ENCODE measurements around the gene CTNNA1. TPM values are rescaled to one million over a fixed set of nuclear protein-coding genes. Genes with fewer than 3 reads are reported as not detected.

CTNNA1 gene
- total and polyA plus RNA-seq, 2 experiments from 2014 or later, result 171 to 260 TPM

GRCh38 chr5:138934971-138935370, 181.7 kb downstream of the CTNNA1 start:
- peaks cover 34% of the 10 kb centered on the region for H3K36me3 ChIP-seq
- no peak for TF ChIP-seq CTCF (IDR thresholded peaks at IDR 0.05; ENCODE audit: low read depth, low read length)
- DNase-seq (ENCODE audit: low read depth in 1 of 2, low spot score in 1 of 2), result no peak

DNA sequence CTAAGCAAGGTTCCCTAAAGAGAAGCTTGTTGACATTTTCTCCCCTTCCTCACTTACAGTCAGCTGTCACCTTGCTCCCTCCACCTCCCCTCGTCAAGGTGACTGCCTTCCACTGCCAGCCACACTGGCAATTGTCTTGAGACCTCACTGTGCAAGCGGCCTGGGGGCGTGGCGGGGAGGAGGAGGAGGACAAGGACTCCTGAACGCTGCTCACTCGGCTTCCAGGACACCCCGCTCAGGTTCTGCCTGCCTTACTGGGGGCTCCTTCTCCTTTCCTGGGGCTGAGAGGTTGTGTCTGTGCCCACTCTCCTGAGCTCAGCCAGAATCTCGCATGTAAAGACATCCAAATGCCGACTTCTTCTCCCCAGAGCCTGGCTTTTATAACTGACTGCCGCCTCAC, 182.2 kb downstream of the CTNNA1 start:
- Histone ChIP-seq H3K4me3 (no peak overlapping the region), H3K4me1 (ENCODE audit: low read depth) (no peaks in the 10 kb centered on the region), H3K27me3 (no peaks in the 10 kb centered on the region), H3K36me3 (peaks cover 30% of the 10 kb centered on the region), H3K27ac (no peak overlapping the region), H3K9me3 (ENCODE audit: low read depth) (no peaks in the 10 kb centered on the region)
- TF ChIP-seq CTCF (IDR thresholded peaks at IDR 0.05; ENCODE audit: low read depth, low read length), result no peak
- DNase-seq (ENCODE audit: low read depth in 1 of 2, low spot score in 1 of 2), result no peak

More at GRCh38 chr5:138934971-138935370, 181.7 kb downstream of the CTNNA1 start:
- Histone ChIP-seq H3K4me1 (ENCODE audit: low read depth) (no peaks in the 10 kb centered on the region), H3K4me3 (no peak overlapping the region), H3K27me3 (no peaks in the 10 kb centered on the region), H3K9me3 (ENCODE audit: low read depth) (no peaks in the 10 kb centered on the region), H3K27ac (no peak overlapping the region)

- Histone ChIP-seq H3K4me3 (no peak overlapping the region), H3K27ac (peak overlapping the region; percentile 27), H3K27me3 (no peaks in the 10 kb centered on the region), H3K9me3 (ENCODE audit: low read depth) (no peaks in the 10 kb centered on the region), H3K36me3 (peaks cover 21% of the 10 kb centered on the region), H3K4me1 (ENCODE audit: low read depth) (no peaks in the 10 kb centered on the region)
- DNase-seq (ENCODE audit: low read depth in 1 of 2, low spot score in 1 of 2), result no peak
- no peak for TF ChIP-seq CTCF (IDR thresholded peaks at IDR 0.05; ENCODE audit: low read depth, low read length)
Observed at GRCh38 chr5:138936225-138936967, 183.2 kb downstream of the CTNNA1 start.

- H3K4me3 ChIP-seq, result no peak overlapping the region
- DNase-seq (ENCODE audit: low read depth in 1 of 2, low spot score in 1 of 2), result no peak
- TF ChIP-seq CTCF (IDR thresholded peaks at IDR 0.05; ENCODE audit: low read depth, low read length), result no peak
- no peaks in the 10 kb centered on the region for H3K27me3 ChIP-seq
- no peak overlapping the region for H3K27ac ChIP-seq
- no peaks in the 10 kb centered on the region for H3K9me3 ChIP-seq (ENCODE audit: low read depth)
- no peaks in the 10 kb centered on the region for H3K4me1 ChIP-seq (ENCODE audit: low read depth)
- H3K36me3 ChIP-seq, result peaks cover 15% of the 10 kb centered on the region
Observed at GRCh38 chr5:138936968-138937345, 183.7 kb downstream of the CTNNA1 start.

DNA sequence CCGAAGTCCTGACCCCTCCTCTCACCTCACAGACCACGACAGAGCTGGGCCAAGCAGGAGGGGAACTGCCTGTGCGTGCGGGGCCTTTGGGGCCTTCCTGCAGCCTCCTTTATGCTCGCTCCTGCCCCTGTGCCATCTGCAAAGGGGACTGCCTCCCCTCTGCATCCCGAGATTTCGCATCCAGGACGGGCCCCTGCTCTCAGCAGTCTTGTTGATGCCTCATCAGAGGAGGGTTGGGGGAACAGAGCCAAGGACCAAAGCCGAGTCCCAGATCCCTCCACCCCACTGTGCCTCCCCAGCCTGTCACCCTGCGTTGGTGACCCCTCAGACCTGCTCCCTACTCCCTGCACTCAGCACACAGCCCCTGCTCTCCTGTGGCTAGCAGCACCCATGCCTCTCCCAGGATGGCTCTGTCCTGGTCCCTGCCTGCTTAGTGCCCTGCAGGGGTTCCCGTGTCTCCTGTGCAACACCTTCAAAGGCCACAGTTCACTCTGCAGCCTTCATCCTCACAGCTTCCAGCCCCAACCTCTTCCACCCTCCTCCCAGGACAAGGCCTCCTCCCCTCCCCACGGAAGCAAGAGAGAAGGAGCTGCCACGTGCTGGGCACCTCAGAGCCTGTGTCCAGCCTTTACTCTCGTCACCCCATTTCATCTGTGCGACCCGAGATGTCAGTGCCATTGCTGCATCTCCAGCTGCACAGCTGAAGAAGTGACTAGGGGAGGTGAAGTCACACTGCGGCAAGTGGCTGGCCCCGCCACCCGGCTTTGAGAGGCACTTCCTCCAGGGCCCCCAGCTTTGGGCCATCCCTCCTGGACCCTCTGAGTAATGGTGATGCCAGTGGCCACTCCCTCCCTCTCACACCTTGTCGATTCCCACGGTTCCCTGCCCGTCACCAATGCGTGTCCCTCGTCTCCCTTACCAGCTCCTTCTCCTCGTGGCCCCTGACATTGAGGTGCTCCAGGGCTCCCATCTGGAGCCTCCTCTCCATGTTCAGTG, 184.5 kb downstream of the CTNNA1 start:
- Histone ChIP-seq H3K4me1 (ENCODE audit: low read depth) (peaks cover 3% of the 10 kb centered on the region), H3K4me3 (no peak overlapping the region), H3K27me3 (no peaks in the 10 kb centered on the region), H3K36me3 (peaks cover 9% of the 10 kb centered on the region), H3K9me3 (ENCODE audit: low read depth) (no peaks in the 10 kb centered on the region), H3K27ac (no peak overlapping the region)
- no peak for DNase-seq (ENCODE audit: low read depth in 1 of 2, low spot score in 1 of 2)
- no peak for TF ChIP-seq CTCF (IDR thresholded peaks at IDR 0.05; ENCODE audit: low read depth, low read length)

Data from cardiac muscle cell (in vitro differentiated cells and primary cell).